ENCODE measurements around the gene PPP1R14D. TPM values are rescaled to one million over a fixed set of nuclear protein-coding genes. Genes with fewer than 3 reads are reported as not detected.

Gene PPP1R14D
- total RNA-seq, 1 experiment from 2014 or later, result not detected

- no peak overlapping the region for H3K4me3 ChIP-seq (replicated peaks in 1 of 2; ENCODE audit: low read depth in 1 of 2, low read length in 2 of 2)
- peaks cover 10% of the 10 kb centered on the region; the same call in 1 of the 2 replicates for H3K79me2 ChIP-seq (ENCODE audit: insufficient read depth, low read length)
- TF ChIP-seq ZNF274 (IDR thresholded peaks at IDR 0.05; ENCODE audit: low read depth, low read length), result no peak
- no peak for TF ChIP-seq CBX3 (IDR thresholded peaks at IDR 0.05; ENCODE audit: low read depth)
- TF ChIP-seq ZFX (IDR thresholded peaks at IDR 0.05), result no peak
- no peak for TF ChIP-seq ELF1 (IDR thresholded peaks at IDR 0.05; ENCODE audit: borderline replicate concordance, low read depth)
- TF ChIP-seq, protein P1, sequence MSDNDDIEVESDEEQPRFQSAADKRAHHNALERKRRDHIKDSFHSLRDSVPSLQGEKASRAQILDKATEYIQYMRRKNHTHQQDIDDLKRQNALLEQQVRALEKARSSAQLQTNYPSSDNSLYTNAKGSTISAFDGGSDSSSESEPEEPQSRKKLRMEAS (IDR thresholded peaks at IDR 0.05), result no peak
- no peak for TF ChIP-seq CTCF (IDR thresholded peaks at IDR 0.05 in 2 of 3, conservative IDR thresholded peaks at IDR 0.05 in 1 of 3; ENCODE audit: borderline replicate concordance in 1 of 3, insufficient read depth in 1 of 3, low read depth in 2 of 3, low read length in 2 of 3)
- TF ChIP-seq EZH2 (IDR thresholded peaks at IDR 0.05), result no peak
- TF ChIP-seq SRF (IDR thresholded peaks at IDR 0.05; ENCODE audit: low read depth), result no peak
- TF ChIP-seq CEBPB (IDR thresholded peaks at IDR 0.05; ENCODE audit: low read depth), result no peak
- intact Hi-C loops (cut with micrococcal nuclease), result no loop called here
- no peaks in the 10 kb centered on the region for H4K20me1 ChIP-seq (ENCODE audit: insufficient read depth)
- no peak for ATAC-seq
- no peaks in the 10 kb centered on the region for H3K27me3 ChIP-seq (ENCODE audit: insufficient read depth, low read length)
- no peaks in the 10 kb centered on the region for H3K9me2 ChIP-seq (ENCODE audit: insufficient read depth)
- no peaks in the 10 kb centered on the region for H3K9me3 ChIP-seq (ENCODE audit: control insufficient read depth in 1 of 2, insufficient read depth in 1 of 2, low read depth in 1 of 2, low read length in 2 of 2)
- peaks cover 11 to 20% of the 10 kb centered on the region in 2 experiments for H3K4me1 ChIP-seq (ENCODE audit: control insufficient read depth in 1 of 2, insufficient read depth in 2 of 2, low read length in 2 of 2)
- H3K4me2 ChIP-seq (ENCODE audit: low read length), result no peak overlapping the region
- H3K36me3 ChIP-seq (ENCODE audit: control insufficient read depth in 1 of 2, insufficient read depth in 2 of 2, low read length in 2 of 2), result peaks cover 16 to 22% of the 10 kb centered on the region in 2 experiments; a peak in 3 of 4 replicates
- no TSS peak for BruUV-seq (replicated peaks)
- no peak overlapping the region for H3K27ac ChIP-seq (ENCODE audit: low read depth, low read length)
- H2AFZ ChIP-seq (ENCODE audit: low read depth, low read length, poor library complexity, severe bottlenecking), result no peak overlapping the region
- POLR2A ChIA-PET, result interaction anchor here (2.7 kb wide), 1 partner anchor 9 kb away, joined by 13 read pairs; no protein-coding TSS in a partner anchor
- H3K9ac ChIP-seq (ENCODE audit: low read length), result no peak overlapping the region
- CTCF ChIA-PET, result interaction anchor here (1.2 to 6.2 kb wide), 3 partner anchors 12 to 40 kb away, joined by 3 to 166 read pairs (median 5); partner anchors contain the start of genes SPINT1 and VPS18
- RAD21 ChIA-PET (ENCODE audit: low non-redundant PET in 1 of 2, low total read pairs in 2 of 2, uncharacterized antibody in 2 of 2, unreplicated experiment in 2 of 2), result interaction anchor here in 1 of 2 experiments (4.0 kb wide), 1 partner anchor 36 kb away, joined by 29 read pairs; no protein-coding TSS in a partner anchor
- DNase-seq (ENCODE audit: low read depth, low spot score), result no peak
Measured at GRCh38 chr15:40855706-40856234, 27.3 kb upstream of the PPP1R14D start.

Measured in HCT116 (cell line).